K562 (cell line): Measurements from ENCODE around the gene HOXB5. TPM values are rescaled to one million over a fixed set of nuclear protein-coding genes. Genes with fewer than 3 reads are reported as not detected.
A peak's percentile ranks its signal among the peaks of the same experiment; 100 is the strongest.

Experiments used
- ATAC-seq: fragments of 200-7000 bp; cut with Tn5 transposase; 3 replicates; pipeline ENCODE4 v1.9.1; 2020; ENCODE audit warnings: moderate library complexity
- BruUV-seq: library from RNA; stranded (reverse); fragments of 400-500 nt; replicated peaks from 2 replicates; lab custom pipeline; 2021; lab: Mats Ljungman, UMichigan
- CTCF ChIA-PET: fragments of 300-600 bp; formaldehyde crosslinking; extraction: SDS; loops from one replicate; lab custom pipeline; 2021; ENCODE audit warnings: low intra/inter-chr PET ratio; lab: Yijun Ruan, JAX
- POLR2A ChIA-PET: fragments of 300-600, 350-650 bp; sonication (Branson Sonifier 250); formaldehyde crosslinking; extraction: SDS; loops from one replicate; lab custom pipeline; 2021; ENCODE audit warnings: antibody characterized with exemption, inconsistent platforms; lab: Yijun Ruan, JAX
- DNase-seq, 4 experiments: peaks; one replicate each; pipeline versions ENCODE4 v3.0.0 to v3.0.0-alpha.2; 2011 to 2018; ENCODE audit warnings: low spot score in 3 of 4, mixed read lengths in 3 of 4; ENCODE audit errors: extremely low read depth in 1 of 4
- FAIRE-seq: peaks from 2 replicates; lab custom pipeline; 2011; peaks lifted over from hg19 to GRCh38; lab: Jason Lieb, UNC
- H2AFZ ChIP-seq: 2 replicates; pipeline ENCODE4 v1.6.0; 2011; ENCODE audit warnings: low read depth, low read length, control low read depth, inconsistent platforms
- H3K27ac ChIP-seq: fragments of 200-600 bp; 3 replicates; pipeline ENCODE4 v1.8.0; 2011; ENCODE audit warnings: low read depth, mild to moderate bottlenecking, control low read depth, inconsistent platforms, low read length, moderate library complexity, mixed read lengths; ENCODE audit errors: extremely low read depth
- H3K27me3 ChIP-seq, 2 experiments: fragments of 300-600 bp in 1 of 2; 2 replicates in 1 of 2; 3 replicates in 1 of 2; pipeline versions ENCODE4 v1.6.0 to v1.8.0; 2011; ENCODE audit warnings: inconsistent platforms in 2 of 2, low read length in 2 of 2, mild to moderate bottlenecking in 1 of 2, mixed read lengths in 1 of 2, moderate library complexity in 1 of 2; ENCODE audit not compliant: control insufficient read depth in 2 of 2, insufficient read depth in 2 of 2
- H3K36me3 ChIP-seq: fragments of 300-600 bp; 3 replicates; pipeline ENCODE4 v1.8.0; 2011; ENCODE audit warnings: mild to moderate bottlenecking, low read length, inconsistent platforms; ENCODE audit not compliant: control insufficient read depth, insufficient read depth
- H3K4me1 ChIP-seq, 2 experiments: fragments of 200-600 bp in 1 of 2; replicated peaks in 1 of 2; 2 replicates in 1 of 2; 3 replicates in 1 of 2; pipeline versions ENCODE4 v1.5.1 to v1.8.0; 2011; ENCODE audit warnings: inconsistent platforms in 2 of 2, low read length in 2 of 2, mild to moderate bottlenecking in 1 of 2, mixed read lengths in 1 of 2, moderate library complexity in 1 of 2; ENCODE audit not compliant: control insufficient read depth in 2 of 2, insufficient read depth in 2 of 2
- H3K4me2 ChIP-seq: 2 replicates; pipeline ENCODE4 v1.6.1; 2011; ENCODE audit warnings: low read length, control low read depth, inconsistent platforms, mixed read lengths; ENCODE audit not compliant: insufficient read depth
- H3K4me3 ChIP-seq: fragments of 200-600 bp; sonication (generic), shearing (Covaris generic); 2 replicates; pipeline ENCODE4 v1.5.1; 2016; ENCODE audit warnings: control low read depth, inconsistent platforms
- H3K79me2 ChIP-seq: fragments of 200-600 bp; 3 replicates; pipeline ENCODE4 v1.8.0; 2011; ENCODE audit warnings: low read length, inconsistent platforms; ENCODE audit not compliant: control insufficient read depth, insufficient read depth
- H3K9ac ChIP-seq, 2 experiments: 2 replicates each; pipeline versions ENCODE4 v1.6.0 to v1.6.1; 2011; ENCODE audit warnings: low read depth in 2 of 2, low read length in 2 of 2, control low read depth in 1 of 2, inconsistent platforms in 1 of 2, mild to moderate bottlenecking in 1 of 2, mixed read lengths in 1 of 2; ENCODE audit not compliant: insufficient read depth in 1 of 2
- H3K9me1 ChIP-seq: one replicate; pipeline ENCODE4 v1.6.0; 2011; ENCODE audit warnings: inconsistent platforms, mild to moderate bottlenecking, low read length, moderate library complexity; ENCODE audit not compliant: control insufficient read depth, insufficient read depth
- H3K9me3 ChIP-seq: replicated peaks from 2 replicates; pipeline ENCODE4 v1.5.1; 2011; ENCODE audit warnings: low read depth, low read length, inconsistent platforms; ENCODE audit not compliant: control insufficient read depth, insufficient read depth
- H4K20me1 ChIP-seq: replicated peaks from 2 replicates; pipeline ENCODE4 v1.6.1; 2011; ENCODE audit warnings: low read length, inconsistent platforms, mixed read lengths; ENCODE audit not compliant: control insufficient read depth, insufficient read depth
- BRCA1 ChIP-seq, 2 experiments: fragments of 450-650 bp in 1 of 2; sonication (generic) in 1 of 2; formaldehyde crosslinking in 1 of 2; IDR thresholded peaks; 2 replicates each; pipeline versions ENCODE4 v1.5.0 to v1.6.1; 2017 to 2020; ENCODE audit warnings: mild to moderate bottlenecking in 1 of 2, missing genetic modification reagents in 1 of 2
- ESRRB ChIP-seq: fragments of 250-450 bp; sonication (Bioruptor Pico); IDR thresholded peaks from 2 replicates; pipeline ENCODE4 v1.5.0; 2020; ENCODE audit warnings: mild to moderate bottlenecking, moderate library complexity, borderline replicate concordance
- EZH2 ChIP-seq: IDR thresholded peaks from 2 replicates; pipeline ENCODE4 v1.6.1; 2012; ENCODE audit warnings: low read depth, mild to moderate bottlenecking, inconsistent platforms, low read length, borderline replicate concordance
- FOS ChIP-seq: IDR thresholded peaks from 3 replicates; pipeline ENCODE4 v1.6.1; 2011; ENCODE audit not compliant: insufficient read length; ENCODE audit errors: extremely low read depth
- NR2C2 ChIP-seq, 2 experiments: fragments of 200-800 bp in 1 of 2; sonication (Bioruptor generic) in 1 of 2; sonication (generic) in 1 of 2; formaldehyde crosslinking in 1 of 2; IDR thresholded peaks; 2 replicates each; pipeline versions ENCODE4 v1.6.1 to v1.8.0; 2016 to 2022; ENCODE audit warnings: mild to moderate bottlenecking in 1 of 2, missing compliant biosample characterization in 1 of 2, missing genetic modification characterization in 1 of 2, missing genetic modification reagents in 1 of 2
- SRSF1 ChIP-seq: fragments of 200-400 bp; formaldehyde crosslinking; IDR thresholded peaks from 2 replicates; pipeline ENCODE4 v1.6.1; 2017; ENCODE audit warnings: mild to moderate bottlenecking, low read depth, low read length, moderate library complexity
- TFAM ChIP-seq: fragments of 250-450 bp; sonication (Bioruptor Pico); conservative IDR thresholded peaks from 2 replicates; pipeline ENCODE4 v1.5.0; 2021; ENCODE audit warnings: mild to moderate bottlenecking, moderate library complexity
- ZFX ChIP-seq: sonication (generic); formaldehyde crosslinking; IDR thresholded peaks from 2 replicates; pipeline ENCODE4 v1.8.0; 2022; ENCODE audit warnings: mild to moderate bottlenecking, missing genetic modification reagents, moderate library complexity
- ZNF717 ChIP-seq: fragments of 250-450 bp; sonication (Bioruptor Pico); IDR thresholded peaks from 2 replicates; pipeline ENCODE4 v1.5.0; 2021
- WGBS: fragments of 100-300 bp; shearing (Covaris generic); methylation state at CpG from one replicate; pipeline ENCODE4 v1.1.6; 2016; ENCODE audit warnings: low coverage, mixed read lengths; ENCODE audit not compliant: insufficient coverage; ENCODE audit errors: missing lambda C conversion rate; 5-methylcytosine and 5-hydroxymethylcytosine counted together
- in situ Hi-C: fragments of 300-500 bp; cut with MboI; formaldehyde crosslinking; loops from 4 replicates; pipeline ENCODE4 v1.15.0; 2018; ENCODE audit warnings: inconsistent platforms, mixed read lengths
- intact Hi-C: fragments of 100-400 bp; cut with micrococcal nuclease; formaldehyde crosslinking; loops from 2 replicates; pipeline ENCODE4 v1.14.2; 2022
- polyA plus RNA-seq, 8 experiments: library from polyadenylated mRNA; depleted of rRNA in 4 of 8; stranded (reverse) in 5 of 8; unstranded in 3 of 8; fragments of >200 nt; fragmentation: Nextera tagmentation in 2 of 8; fragmentation: Illumina TruSeq in 1 of 8; extraction: Ambion mirVana in 2 of 8; extraction: Trizol in 1 of 8; gene quantifications; 2 replicates each; pipeline versions ENCODE4 v1.2.1 to v1.2.3, GENCODE V29; 2011 to 2014; ENCODE audit warnings: inconsistent platforms in 1 of 8, missing spikeins in 1 of 8
- total RNA-seq, 7 experiments: library from RNA; depleted of rRNA in 6 of 7; stranded (reverse); fragments of >200 nt in 6 of 7; fragmentation: Illumina TruSeq in 2 of 7; extraction: Trizol in 2 of 7; gene quantifications; 2 replicates each; pipeline versions ENCODE4 v1.2.1 to v1.2.3, GENCODE V29; 2011 to 2021; ENCODE audit warnings: low replicate concordance in 1 of 7
- TF ChIP-seq, protein P1 (sequence below): fragments of 150-350 bp; IDR thresholded peaks from 2 replicates; pipeline ENCODE4 v1.6.1; 2014; ENCODE audit warnings: low read depth, mild to moderate bottlenecking, low read length, borderline replicate concordance
- TF ChIP-seq, protein P2 (sequence below): fragments of 450-650 bp; IDR thresholded peaks from 2 replicates; pipeline ENCODE4 v1.6.1; 2016; ENCODE audit warnings: borderline replicate concordance
- TF ChIP-seq, protein P3 (sequence below), 2 experiments: IDR thresholded peaks; 2 replicates each; pipeline ENCODE4 v1.6.1; 2012; ENCODE audit warnings: improper control_type of control experiment in 2 of 2, low read depth in 2 of 2, low read length in 2 of 2, borderline replicate concordance in 1 of 2

Gene HOXB5
- total and polyA plus RNA-seq, 9 of the 15 experiments (the other 6 are each of a cell fraction or from before 2014, with no cell fraction given) = 0.24 to 2.7 (median 0.65) TPM

DNA sequence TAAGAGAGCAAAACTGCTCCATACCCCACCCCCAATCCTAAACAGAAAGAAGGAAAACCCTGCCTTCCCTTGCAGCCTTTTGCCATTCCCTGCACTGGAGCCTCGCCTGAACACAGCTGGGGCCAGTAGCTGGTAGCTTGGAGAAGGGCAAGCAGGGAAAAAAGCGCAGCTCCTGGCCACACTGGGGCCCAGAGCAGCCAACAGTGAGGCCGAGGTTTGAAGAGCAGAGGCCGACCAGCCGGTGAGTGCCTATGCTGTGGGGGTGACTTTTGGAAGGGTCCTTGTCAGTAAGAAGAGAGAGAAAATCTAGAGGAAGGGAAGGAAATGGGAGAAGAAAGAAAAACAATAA, 35.8 kb upstream of the HOXB5 start:
- H3K4me1 ChIP-seq = peaks cover 31 to 73% of the 10 kb centered on the region in 2 experiments
- 0 out of 2 replicates have a peak overlapping the region, but pooled peaks have one; percentile 73 for H2AFZ ChIP-seq
- peak overlapping the region; percentile 91 to 95 for H3K9ac ChIP-seq
- in situ Hi-C loops (loop anchor here (10.0 kb wide), 1 partner anchor 595 kb away; the partner anchor contains the start of gene COPZ2), intact Hi-C loops (loop anchor here (5.0 kb wide), 1 partner anchor 368 kb away; the partner anchor contains the start of gene IGF2BP1)
- no peak for ATAC-seq
- H3K27ac ChIP-seq = peak overlapping the region; percentile 97
- H3K4me3 ChIP-seq = peak overlapping the region; percentile 97
- peaks cover 7% of the 10 kb centered on the region; the same call in 1 of the 2 replicates for H4K20me1 ChIP-seq
- no peaks in the 10 kb centered on the region for H3K27me3 ChIP-seq
- 4% methylated on average over 5 of the region's 5 CpGs for WGBS
- POLR2A ChIA-PET = interaction anchor here (0.6 to 2.4 kb wide), 5 partner anchors 8 to 39 kb away, joined by 3 to 14 read pairs (median 5); no protein-coding TSS in a partner anchor
- peaks cover 6% of the 10 kb centered on the region; the same call in 1 of the 3 replicates for H3K36me3 ChIP-seq
- no peak for FAIRE-seq
- no peak for DNase-seq
- CTCF ChIA-PET = interaction anchor here (0.6 kb wide), 1 partner anchor 680 kb away, joined by 3 read pairs; no protein-coding TSS in a partner anchor
- no peaks in the 10 kb centered on the region for H3K9me1 ChIP-seq
- no TSS peak for BruUV-seq
- H3K4me2 ChIP-seq = peak overlapping the region; percentile 99
- H3K9me3 ChIP-seq = no peaks in the 10 kb centered on the region
- peaks cover 69% of the 10 kb centered on the region for H3K79me2 ChIP-seq
- TF ChIP-seq FOS = no peak
- TF ChIP-seq, protein P1, sequence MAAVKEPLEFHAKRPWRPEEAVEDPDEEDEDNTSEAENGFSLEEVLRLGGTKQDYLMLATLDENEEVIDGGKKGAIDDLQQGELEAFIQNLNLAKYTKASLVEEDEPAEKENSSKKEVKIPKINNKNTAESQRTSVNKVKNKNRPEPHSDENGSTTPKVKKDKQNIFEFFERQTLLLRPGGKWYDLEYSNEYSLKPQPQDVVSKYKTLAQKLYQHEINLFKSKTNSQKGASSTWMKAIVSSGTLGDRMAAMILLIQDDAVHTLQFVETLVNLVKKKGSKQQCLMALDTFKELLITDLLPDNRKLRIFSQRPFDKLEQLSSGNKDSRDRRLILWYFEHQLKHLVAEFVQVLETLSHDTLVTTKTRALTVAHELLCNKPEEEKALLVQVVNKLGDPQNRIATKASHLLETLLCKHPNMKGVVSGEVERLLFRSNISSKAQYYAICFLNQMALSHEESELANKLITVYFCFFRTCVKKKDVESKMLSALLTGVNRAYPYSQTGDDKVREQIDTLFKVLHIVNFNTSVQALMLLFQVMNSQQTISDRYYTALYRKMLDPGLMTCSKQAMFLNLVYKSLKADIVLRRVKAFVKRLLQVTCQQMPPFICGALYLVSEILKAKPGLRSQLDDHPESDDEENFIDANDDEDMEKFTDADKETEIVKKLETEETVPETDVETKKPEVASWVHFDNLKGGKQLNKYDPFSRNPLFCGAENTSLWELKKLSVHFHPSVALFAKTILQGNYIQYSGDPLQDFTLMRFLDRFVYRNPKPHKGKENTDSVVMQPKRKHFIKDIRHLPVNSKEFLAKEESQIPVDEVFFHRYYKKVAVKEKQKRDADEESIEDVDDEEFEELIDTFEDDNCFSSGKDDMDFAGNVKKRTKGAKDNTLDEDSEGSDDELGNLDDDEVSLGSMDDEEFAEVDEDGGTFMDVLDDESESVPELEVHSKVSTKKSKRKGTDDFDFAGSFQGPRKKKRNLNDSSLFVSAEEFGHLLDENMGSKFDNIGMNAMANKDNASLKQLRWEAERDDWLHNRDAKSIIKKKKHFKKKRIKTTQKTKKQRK = no peak
- TF ChIP-seq, protein P2, sequence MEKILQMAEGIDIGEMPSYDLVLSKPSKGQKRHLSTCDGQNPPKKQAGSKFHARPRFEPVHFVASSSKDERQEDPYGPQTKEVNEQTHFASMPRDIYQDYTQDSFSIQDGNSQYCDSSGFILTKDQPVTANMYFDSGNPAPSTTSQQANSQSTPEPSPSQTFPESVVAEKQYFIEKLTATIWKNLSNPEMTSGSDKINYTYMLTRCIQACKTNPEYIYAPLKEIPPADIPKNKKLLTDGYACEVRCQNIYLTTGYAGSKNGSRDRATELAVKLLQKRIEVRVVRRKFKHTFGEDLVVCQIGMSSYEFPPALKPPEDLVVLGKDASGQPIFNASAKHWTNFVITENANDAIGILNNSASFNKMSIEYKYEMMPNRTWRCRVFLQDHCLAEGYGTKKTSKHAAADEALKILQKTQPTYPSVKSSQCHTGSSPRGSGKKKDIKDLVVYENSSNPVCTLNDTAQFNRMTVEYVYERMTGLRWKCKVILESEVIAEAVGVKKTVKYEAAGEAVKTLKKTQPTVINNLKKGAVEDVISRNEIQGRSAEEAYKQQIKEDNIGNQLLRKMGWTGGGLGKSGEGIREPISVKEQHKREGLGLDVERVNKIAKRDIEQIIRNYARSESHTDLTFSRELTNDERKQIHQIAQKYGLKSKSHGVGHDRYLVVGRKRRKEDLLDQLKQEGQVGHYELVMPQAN = no peak
- TF ChIP-seq SRSF1 = no peak
- TF ChIP-seq TFAM = no peak
- TF ChIP-seq ESRRB (CRISPR knock-in tag) = no peak
- peak; percentile 47; the same call in 1 of the 2 replicates for TF ChIP-seq ZFX
- TF ChIP-seq, protein P3, sequence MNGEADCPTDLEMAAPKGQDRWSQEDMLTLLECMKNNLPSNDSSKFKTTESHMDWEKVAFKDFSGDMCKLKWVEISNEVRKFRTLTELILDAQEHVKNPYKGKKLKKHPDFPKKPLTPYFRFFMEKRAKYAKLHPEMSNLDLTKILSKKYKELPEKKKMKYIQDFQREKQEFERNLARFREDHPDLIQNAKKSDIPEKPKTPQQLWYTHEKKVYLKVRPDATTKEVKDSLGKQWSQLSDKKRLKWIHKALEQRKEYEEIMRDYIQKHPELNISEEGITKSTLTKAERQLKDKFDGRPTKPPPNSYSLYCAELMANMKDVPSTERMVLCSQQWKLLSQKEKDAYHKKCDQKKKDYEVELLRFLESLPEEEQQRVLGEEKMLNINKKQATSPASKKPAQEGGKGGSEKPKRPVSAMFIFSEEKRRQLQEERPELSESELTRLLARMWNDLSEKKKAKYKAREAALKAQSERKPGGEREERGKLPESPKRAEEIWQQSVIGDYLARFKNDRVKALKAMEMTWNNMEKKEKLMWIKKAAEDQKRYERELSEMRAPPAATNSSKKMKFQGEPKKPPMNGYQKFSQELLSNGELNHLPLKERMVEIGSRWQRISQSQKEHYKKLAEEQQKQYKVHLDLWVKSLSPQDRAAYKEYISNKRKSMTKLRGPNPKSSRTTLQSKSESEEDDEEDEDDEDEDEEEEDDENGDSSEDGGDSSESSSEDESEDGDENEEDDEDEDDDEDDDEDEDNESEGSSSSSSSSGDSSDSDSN (IDR thresholded peaks at IDR 0.05; ENCODE audit: borderline replicate concordance in 1 of 2, low read depth in 2 of 2, low read length in 2 of 2) = peak in 1 of 2 experiments; percentile 49; a peak in 2 of 4 replicates
- no peak for TF ChIP-seq NR2C2 (CRISPR knock-in tag; IDR thresholded peaks at IDR 0.05)
- TF ChIP-seq NR2C2 (tag; IDR thresholded peaks at IDR 0.05) = no peak; the same call in 1 of the 2 replicates
- TF ChIP-seq BRCA1 (IDR thresholded peaks at IDR 0.05) = no peak
- TF ChIP-seq BRCA1 (CRISPR knock-in tag; IDR thresholded peaks at IDR 0.05) = no peak
- no peak for TF ChIP-seq EZH2
- TF ChIP-seq ZNF717 (CRISPR knock-in tag) = no peak
